ENCODE data around the gene IFIT2.
"Not testable (repeated sequence)": the region's sequence is repeated elsewhere in the genome, so short reads cannot be mapped to it uniquely, and the experiment has no call there.

IFIT2 gene

GRCh38 chr10:89301721-89302445, at the start of gene IFIT2:
TSS of gene IFIT2 (plus strand) at chr10:89302046. CDS start at chr10:89302124, 78 bp downstream.
- DNase-seq (ENCODE audit: low read depth): no peak

GRCh38 chr10:89252225-89252585, 49.6 kb upstream of the IFIT2 start:
- DNase-seq (ENCODE audit: low read depth): no peak

DNA sequence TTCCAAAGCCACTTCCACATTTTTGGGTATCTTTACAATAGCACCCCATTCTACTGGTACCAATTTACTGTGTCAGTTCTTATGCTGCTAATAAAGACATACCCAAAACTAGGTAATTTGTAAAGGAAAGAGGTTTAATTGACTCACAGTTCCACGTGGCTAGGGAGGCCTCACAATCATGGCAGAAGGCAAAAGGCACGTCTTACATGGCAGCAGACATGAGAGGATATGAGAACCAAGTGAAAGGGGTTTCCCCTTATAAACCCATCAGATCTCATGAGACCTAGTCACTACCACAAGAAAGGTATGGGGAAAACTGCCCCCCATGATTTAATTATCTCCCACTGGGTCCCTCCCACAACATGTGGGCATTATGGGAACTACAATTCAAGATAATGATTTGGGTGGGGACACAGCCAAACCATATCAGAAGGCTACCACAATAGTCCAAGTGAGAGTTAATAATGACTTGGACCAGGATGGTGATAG, 46.7 kb upstream of the IFIT2 start:
- DNase-seq (ENCODE audit: low read depth): not testable (repeated sequence)

GRCh38 chr10:89255793-89256192, 46.1 kb upstream of the IFIT2 start:
- DNase-seq (ENCODE audit: low read depth): no peak

DNA sequence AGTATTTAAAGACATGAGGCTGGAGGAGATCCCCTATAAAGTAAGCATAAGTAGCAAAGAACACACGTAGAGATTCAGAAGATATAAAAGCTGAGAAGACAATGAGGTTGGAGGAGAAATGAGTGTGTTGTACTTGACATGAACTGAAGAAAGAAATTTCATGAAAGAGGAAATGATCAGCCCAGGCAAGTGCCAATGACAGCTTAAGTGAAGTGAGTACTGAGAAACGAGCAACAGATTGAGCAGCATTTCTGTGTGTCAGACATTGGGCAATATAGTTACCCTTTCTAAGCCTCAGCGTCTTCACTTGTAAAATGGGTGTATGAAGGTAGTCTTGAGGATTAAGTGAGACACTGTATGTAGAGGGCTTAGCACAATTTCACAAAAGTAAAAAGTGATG, 45.5 kb upstream of the IFIT2 start:
- no peak for DNase-seq (ENCODE audit: low read depth)

GRCh38 chr10:89256962-89257361, 44.9 kb upstream of the IFIT2 start:
- no peak for DNase-seq (ENCODE audit: low read depth)

GRCh38 chr10:89257581-89257980, 44.3 kb upstream of the IFIT2 start:
- no peak for DNase-seq (ENCODE audit: low read depth)

GRCh38 chr10:89258881-89259280, 43.0 kb upstream of the IFIT2 start:
- no peak for DNase-seq (ENCODE audit: low read depth)

- DNase-seq (ENCODE audit: low read depth): peak; percentile 82
These were observed 39.5 kb upstream of the IFIT2 start for GRCh38 chr10:89262086-89263051.

- no peak for DNase-seq (ENCODE audit: low read depth)
These were observed 38.8 kb upstream of the IFIT2 start for GRCh38 chr10:89263091-89263490.

GRCh38 chr10:89263531-89263930, 38.3 kb upstream of the IFIT2 start:
- no peak for DNase-seq (ENCODE audit: low read depth)

GRCh38 chr10:89266721-89267453, 35.0 kb upstream of the IFIT2 start:
- DNase-seq (ENCODE audit: low read depth): no peak

DNA sequence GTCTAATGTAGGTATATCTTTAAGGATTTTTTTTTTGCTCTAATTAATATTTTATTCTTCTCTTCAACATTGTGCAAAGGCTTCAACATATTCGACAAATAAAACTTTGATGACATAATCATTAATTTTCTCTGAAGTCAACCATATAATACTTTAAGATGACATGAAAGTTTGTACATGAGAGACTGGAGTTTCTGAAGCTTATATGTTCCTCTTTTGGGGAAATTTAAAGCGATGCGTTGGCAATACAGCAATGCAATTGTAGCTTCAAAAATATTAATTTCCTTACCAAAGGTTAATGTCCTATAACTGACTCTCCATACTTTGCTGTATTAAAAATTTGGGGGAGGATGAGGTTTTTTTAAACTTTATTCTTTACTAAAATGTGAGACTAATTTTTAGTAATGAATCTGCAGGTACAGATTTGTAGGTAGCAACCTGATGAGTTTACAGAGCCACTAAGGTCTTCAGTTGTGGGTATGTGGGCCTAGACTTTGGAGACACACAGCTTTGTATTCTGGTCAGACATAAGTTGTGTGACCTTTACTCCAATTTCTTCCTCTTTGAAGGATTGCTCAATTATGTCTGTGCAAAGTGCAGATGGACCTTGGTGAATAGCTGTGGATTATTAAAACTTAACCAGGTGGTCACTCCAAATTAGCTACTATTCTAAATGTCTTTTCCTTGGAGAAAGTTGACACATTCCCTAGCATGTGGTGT, 32.3 kb upstream of the IFIT2 start:
- no peak for DNase-seq (ENCODE audit: low read depth)

DNA sequence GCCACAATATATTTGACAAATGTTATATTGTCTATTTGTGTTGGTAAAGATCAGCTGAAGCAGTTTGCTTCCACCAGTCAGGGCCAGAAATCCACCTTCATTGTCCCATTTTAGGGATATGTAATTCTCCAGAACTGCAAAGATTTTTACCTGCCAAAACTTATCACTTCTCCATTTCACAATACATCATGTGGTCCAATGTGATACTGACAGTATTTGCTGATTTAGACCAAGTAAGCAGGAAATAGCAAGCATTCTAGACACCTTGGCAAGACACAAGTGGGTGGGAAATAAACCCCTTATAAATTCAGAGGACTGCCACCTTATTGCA, 31.7 kb upstream of the IFIT2 start:
- DNase-seq (ENCODE audit: low read depth): no peak

GRCh38 chr10:89271532-89271931, 30.3 kb upstream of the IFIT2 start:
- DNase-seq (ENCODE audit: low read depth): no peak

DNA sequence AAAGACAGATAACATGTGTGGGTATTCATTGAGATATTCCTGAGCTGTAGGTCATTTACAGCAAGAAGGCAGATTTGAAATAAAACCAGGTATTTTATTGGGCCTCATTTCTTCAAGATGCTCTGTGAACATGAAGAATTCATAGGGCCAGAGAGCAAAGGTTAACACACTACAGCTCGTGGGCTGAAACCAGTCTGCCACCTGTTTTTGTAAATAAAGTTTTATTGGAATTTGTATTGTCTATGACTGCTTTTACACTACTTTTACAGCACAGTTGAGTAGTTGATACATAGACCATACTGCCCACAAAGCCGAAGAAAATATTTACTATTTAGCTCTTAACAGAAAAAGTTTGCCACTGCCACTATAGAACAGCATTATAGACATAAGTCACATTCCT, 28.2 kb upstream of the IFIT2 start:
- no peak for DNase-seq (ENCODE audit: low read depth)

GRCh38 chr10:89274928-89275327, 26.9 kb upstream of the IFIT2 start:
- no peak for DNase-seq (ENCODE audit: low read depth)

GRCh38 chr10:89275383-89275782, 26.5 kb upstream of the IFIT2 start:
- no peak for DNase-seq (ENCODE audit: low read depth)

GRCh38 chr10:89278034-89278535, 23.8 kb upstream of the IFIT2 start:
- DNase-seq (ENCODE audit: low read depth): peak; percentile 92

DNA sequence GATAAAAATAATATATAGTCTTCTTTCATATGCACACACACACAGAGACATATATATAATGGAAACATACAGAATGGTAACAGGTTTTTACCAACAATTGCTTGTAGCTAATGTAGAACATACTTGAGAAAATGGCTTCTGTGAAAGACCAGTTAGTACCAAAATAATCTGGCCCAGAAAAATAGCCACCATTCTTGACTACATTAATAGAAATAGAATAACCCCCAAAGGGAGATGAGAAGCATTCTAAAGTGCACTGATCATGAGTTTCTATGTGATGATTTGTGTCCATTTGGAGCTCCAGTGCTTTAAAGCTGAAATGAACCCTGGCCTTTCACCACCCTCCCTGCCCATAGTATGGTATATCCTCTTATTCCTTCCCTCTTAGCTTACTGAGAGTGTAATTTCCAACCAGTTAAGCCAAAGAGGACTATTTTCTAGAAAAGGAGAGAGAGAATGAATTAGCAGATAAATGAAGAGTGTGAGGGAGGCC, 22.9 kb upstream of the IFIT2 start:
- no peak for DNase-seq (ENCODE audit: low read depth)

- DNase-seq (ENCODE audit: low read depth): no peak
These were observed 22.4 kb upstream of the IFIT2 start for GRCh38 chr10:89279421-89279869.

All from HS-27A (cell line).